HG02885 (cell line): Measurements from ENCODE around the gene MYO18A.

ENCODE experiments used
- ATAC-seq: cut with Tn5 transposase; IDR thresholded peaks from one replicate; pipeline ENCODE4 v1.9.1; 2021; ENCODE audit warnings: mild to moderate bottlenecking; ENCODE audit not compliant: unreplicated experiment, poor library complexity

Gene MYO18A

DNA sequence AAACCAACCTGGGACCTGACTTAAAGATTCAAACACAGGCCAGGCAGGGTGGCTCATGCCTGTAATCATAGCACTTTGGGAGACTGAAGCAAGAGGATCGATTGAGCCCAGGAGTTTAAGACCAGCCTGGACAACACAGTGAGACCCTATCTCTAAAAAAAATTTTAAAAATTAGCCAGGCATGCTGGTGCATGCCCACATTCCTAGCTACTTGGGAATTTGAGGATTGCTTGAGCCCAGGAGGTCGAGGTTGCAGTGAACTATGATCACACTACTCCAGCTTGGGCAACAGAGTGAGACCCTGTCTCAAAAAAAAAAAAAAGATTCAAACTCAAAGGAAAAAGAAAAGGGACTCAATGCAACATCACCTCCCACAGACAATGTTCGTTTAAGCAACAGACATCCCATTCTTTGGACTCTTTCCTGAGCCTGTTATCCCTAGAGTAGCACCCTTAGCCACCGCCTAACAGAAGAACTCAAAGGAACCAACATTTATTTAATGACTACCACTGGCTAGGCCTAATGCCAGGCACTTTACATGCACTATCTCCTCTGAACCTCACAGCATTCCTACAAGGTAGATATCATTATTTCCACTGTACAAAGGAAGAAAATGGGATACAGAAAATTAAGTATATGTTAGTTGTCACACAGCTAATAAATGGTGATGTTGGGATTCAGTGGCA is 12.7 kb downstream of the MYO18A start:
- no peak for ATAC-seq

DNA sequence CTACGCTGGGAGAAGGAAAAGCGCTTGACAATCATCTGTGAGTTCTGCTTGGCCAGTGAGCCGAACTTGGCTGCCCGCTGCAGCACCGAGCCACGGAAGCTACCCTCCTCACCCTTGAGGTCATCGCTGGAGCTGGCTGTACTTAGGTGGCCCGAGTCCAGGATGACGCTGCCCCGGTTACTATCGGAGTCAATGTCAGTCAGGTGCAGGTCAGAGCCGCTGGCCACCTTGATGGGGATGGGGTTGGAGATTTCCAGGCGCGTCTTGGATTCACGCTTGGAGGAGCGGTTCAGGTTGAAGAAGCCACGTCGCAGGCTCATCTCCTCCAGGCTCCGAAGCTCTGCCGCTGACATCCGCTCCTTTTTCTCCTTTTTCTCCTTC is 13.7 kb downstream of the MYO18A start:
- no peak for ATAC-seq

DNA sequence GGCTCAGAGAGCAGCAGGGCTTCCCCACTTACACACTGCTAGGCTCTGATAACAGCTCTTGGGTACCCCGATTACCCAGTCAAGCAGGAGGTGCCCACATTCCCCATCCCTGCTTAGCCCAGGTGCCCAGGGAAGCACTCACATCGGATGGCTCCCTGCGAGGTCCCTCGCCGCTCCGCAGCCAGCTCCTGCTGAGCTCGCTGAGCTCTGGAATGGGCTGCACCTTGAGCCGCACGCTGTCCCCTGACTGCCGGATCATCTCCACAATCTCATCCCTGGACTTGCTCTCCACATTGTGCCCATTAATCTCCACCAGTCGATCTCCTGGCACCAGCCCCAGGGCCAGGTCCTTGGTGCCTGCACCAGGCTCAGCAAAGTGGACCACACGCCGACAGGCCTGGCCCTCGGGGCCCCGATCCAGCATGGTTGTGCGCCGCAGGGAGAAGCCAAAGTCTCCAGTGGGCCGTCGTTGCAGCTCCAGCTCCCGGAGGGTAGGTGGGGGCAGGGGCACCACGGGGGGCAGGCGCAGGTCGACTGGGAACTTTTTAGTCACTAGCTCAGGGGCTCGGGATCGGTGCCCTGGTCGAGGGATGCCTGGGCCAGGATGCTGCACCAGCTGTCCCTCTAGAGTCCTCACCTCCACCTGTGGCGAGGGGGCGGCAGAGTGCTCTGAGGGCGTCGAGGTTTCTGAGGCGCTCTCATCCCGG is 14.2 kb downstream of the MYO18A start:
- ATAC-seq = no peak

DNA sequence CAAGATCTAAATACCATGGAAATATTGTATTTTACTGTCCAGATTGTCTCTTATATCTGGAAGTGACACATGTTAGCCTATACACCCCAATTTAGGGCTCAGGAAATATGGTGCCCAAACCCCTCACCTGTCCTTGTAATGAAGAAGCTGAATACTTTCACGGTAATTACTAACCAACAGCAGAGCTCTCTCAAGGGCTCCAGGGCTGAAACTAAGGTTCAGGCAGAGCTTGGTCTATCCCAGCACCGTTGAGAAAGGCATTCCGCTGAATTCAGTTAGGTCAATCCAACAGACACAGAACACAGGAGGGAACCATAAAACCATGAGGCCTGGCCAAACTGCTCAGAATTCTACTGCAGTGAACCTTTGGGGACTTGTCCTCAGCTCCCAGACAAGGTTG is 14.9 kb downstream of the MYO18A start:
- ATAC-seq = no peak

DNA sequence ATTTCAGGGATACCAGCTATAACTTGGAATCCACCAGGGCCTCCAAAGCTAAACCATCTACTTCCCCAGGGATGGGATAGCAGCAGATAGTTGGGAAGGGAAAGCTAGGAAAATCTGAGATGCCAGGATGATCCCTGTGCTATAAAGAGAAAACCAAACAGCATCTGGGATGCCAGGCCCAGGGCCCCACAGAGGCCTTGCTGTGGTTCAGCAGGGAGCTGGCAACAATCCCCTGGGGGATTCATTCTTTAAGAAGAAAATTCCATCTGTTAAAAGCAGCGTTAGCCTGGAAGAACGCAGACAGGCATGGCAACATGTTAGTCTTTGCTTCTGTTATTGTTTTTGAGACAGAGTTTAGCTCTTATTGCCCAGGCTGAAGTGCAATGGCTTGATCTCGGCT is 16.6 kb downstream of the MYO18A start:
- ATAC-seq = no peak

DNA sequence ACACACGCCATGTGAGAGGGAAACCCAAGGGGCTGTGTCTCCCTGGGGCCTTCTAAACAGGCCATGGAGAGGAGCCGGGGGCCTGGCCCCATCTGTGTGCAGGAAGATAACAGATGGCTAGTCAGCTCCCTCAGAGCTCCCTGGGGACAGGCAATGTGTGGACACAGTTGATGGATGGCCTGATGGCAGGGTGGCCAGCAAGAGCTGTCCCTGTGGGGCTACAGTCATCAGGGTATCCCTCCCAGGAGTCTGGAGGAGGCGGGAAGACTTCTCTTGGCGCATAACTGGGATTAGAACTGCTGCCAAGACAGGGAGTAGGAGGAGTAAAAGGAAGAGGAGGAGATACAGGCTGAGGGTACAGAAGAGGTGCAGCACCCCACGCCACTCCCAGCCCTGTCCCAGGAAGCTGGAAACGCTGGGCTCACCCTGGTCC is 17.3 kb downstream of the MYO18A start:
- no peak for ATAC-seq

DNA sequence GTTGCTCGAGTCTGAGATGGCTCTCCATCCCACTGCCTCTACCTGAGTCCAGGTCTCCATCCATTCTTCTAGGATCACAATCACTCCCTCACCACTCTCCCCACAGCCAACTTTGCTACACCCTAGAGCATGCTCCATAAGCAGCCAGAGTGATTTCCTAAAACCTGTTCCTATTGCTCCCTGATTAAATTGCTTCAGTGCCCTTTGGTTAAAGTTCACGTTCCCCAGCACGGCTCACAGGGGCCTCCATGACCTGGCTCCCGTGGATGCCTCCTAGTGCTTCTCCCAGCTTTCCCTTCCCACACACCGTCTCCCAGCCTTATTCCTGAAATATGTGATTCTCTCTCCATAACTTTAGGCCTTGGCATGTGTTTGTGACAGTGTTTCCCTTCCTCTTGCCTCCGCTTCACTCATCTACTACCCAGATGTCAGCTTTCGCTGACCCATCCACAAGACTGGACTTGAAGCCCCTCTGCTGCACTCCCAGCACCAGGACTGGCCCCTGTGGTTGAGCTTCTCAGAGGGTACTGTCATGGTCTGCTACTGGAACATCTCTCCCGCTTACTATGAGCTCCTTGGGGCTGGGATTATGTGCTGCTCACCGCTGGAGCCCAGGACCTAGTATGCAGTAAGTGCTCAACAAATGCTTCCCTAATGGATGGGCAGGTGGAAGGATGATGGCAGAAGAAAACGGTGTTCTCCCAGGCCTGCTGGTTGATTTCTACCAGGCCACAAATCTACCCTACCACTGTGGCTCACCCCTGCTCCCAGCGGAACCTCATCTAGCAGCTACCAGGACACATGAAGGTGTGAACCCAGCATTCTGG is 17.9 kb downstream of the MYO18A start:
- ATAC-seq = no peak

DNA sequence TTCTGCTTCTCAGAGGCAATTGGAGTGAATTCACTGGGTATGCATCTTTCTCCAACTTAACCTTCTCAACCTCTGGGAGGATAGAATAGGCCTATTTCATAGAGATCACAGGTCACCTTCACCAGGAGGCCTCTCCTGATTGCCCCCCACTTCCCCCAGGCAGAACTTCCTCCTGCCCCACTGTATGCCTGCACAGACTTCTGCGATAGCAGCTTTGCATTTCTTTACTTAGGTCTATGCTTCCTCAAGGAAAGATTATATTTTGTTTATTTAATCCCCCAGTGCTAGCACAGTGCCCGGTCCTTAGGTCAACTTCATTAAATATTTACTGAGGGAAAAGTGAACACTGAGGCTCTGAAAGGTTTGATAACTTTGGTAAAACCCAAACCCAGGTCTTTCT is 19.9 kb downstream of the MYO18A start:
- no peak for ATAC-seq

DNA sequence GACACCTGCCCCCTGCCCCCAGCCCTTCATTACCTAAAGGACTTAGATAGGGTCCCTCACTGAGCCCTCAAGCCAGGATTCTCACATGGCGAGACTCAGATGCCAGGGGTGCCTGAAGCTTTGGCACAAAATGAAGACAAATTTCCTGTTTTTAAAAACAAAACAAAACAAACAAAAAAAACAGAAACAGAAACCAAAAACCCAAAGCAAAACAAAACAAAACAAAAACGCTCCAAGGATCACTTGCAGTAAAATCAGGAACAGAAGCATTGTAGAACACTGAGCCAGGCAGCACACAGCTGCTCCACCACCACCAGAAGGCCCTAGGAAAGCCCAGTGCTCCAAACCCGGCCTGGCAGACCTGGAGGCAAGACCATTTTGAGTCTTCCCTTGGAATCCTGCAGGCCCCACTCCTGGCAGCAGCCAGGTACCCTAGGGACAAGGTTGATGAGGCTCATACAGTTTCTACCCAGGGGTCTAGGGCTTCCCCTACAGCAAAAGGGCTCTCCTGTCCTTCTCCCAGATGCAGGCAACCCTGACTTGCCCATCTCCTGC is 20.8 kb downstream of the MYO18A start:
- ATAC-seq = no peak

DNA sequence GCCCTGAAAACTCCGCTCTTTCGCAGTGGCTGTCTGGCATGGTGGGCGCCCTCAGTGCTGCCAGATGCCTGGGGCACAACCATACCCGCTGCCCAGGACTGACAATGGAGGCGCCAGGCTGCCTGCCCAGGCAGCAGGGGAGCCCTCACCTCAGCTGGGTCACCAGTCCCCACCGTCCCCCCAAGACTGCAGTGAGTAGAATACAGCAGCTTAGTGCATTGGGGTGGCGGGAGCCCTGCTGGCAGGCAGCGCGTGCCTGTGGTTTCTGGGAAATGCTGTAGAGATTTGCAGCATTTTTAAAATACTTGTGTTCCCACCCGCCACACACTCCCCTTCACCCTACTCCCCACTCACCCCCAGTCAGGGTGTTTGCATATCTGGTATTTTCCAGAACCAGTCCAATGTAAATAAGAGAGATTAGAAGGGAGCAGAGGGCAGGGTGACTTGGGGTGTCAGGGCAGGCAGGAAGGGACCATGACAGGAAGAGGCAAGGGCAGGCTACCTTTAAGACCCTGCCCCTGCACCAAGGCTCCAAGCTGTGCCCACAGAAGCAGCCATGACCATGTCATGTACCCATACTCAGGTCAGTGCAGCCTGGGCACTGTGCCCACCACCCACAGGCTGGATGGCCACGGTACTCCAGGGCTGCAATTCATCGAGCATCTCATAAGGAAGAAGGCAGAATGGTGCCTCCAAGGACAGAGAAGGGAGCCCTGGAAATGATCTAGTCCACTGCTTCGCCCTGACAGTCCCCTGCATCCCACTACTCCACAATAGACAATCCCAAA is 21.5 kb downstream of the MYO18A start:
- ATAC-seq = no peak

DNA sequence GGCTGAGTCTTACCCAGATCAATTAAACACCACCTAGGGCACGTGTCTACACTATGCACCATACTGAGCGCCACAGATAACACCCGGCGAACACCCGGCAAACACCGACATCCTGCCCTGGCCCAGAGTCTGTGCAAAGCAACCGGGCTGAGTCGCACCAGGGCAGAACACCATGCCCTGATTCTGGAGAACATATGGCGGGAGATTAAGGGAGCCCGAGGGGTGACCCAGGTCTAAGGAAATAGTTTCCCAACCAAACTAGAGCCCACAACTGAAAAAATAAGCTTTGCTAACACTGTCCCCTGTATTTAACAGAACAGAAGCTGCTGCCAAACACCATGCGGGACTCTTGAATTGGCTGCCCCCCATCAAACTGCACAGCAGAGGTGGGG is 22.1 kb downstream of the MYO18A start:
- ATAC-seq = no peak

DNA sequence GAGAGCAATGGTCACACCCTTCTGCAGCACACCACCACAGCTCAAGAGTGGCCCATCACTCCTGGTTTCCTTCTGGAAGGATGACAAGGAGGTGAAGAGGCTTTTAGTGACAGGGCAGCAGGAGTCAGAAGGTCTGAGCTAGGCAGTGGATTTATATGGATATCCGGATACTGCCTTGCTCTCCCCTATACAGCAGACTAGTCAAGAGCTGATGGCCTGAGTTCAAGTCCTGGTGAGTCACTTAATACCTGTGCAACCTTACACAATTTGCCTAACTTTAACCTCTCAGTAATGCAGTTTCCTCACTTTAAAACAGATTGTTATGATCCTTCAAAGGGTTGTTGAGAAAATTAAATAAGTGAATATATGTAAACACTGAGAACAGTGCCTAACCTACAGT is 22.9 kb downstream of the MYO18A start:
- ATAC-seq = no peak

DNA sequence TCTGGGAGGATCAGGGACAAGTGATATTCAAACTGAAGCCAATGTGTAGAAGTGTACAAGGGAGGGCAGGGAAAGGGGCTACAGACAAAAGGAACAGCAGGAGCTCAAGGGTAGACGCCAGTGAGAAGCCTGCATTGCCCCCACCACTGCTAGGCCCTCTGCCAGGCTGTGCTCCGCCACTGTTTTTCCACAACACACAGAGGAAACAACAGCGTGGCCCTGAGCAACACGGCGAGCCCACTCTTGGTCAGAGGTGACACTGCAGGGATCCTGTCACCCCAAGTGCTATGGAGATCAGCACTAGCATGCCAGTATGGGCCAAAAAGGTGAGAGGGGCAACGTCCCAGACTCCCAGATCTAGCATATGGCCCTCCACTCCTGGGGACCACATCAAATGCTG is 23.4 kb downstream of the MYO18A start:
- ATAC-seq = no peak

DNA sequence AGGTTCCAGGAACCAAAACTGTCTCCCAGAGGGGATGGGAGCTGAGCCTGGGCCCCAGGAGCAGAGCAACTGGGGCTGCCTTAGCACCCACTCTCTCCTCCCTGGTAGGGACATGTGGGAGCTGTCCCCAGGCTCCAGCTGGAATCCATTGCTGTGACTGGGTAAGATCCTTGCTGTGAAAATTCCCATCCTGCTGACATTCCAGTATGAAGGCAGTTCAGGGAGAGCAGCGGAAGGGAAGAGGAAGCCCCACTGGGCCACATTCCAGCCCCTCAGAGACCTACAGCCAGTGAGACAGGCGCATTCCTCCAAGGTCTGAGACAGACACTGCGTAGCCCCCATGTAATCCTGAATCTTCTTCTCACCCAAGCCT is 24.2 kb downstream of the MYO18A start:
- ATAC-seq = no peak

DNA sequence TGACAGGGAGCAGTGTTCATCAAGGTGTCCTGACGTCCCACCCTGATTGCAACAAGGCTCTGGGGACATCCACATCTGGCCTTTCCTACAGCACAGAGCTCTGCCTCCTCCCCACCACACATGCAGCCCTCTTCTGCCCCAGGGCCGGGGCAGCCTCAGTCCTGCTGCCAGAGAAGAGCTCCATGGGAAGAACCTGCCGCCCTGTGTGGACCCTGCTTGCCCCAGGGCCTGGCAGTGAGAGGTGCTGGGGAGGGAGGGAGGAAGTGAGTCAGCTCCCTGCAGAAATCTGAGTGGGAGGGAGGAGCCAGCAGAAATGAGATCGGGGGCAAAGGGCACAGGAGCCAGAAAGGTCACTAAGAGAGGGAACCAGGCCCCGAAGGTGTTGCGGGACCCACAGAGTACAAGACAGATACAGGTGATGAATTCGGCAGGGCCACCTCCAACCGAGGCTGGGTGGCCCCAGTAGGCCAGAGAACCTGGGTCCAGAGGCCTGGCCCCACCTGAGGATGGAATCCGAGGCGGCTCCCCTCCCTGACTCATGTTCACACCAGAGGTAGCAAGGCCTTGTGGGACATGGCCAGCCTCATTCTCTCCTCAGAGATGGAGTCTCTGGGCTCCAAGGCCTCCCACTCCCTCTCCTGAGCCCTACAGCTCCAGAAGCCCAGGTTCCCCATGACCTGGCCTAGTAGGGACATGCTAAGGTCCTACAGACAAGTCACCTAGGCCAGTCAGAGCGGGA is 24.8 kb downstream of the MYO18A start:
- ATAC-seq = no peak

DNA sequence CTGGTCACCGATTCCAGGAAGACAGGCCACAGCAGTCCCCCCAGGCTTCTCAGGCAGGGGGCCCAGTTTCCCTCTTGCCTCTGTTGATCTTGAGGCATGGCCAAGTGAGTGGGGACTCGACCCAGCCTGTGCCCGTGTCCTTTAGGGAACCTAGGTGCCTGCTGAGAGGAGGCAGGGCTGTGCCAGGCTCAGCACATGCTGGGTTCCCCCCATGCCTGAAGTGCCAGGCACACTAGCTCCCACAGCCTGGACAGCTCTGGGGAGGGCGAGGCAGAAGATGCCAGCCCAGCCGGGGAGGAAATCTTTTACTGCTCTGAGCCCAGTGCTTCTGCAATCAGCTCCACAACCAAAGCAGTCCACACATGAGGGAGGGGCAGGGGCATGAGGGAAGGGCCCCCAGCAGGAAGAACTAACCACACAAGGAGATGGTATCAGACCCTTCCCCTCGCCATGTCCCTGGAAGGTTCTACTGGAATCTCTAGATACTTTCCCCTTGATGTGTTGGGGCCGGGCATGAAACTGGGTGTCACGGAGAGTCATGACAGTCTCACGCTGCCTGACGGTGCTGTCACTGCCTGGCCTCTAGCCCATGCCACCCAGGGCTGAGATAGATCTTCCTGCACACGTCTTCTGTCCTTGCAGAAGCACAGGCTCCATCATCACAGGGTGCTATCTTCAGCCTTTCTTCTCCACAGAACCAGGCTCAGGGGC is 25.5 kb downstream of the MYO18A start:
- ATAC-seq = no peak

DNA sequence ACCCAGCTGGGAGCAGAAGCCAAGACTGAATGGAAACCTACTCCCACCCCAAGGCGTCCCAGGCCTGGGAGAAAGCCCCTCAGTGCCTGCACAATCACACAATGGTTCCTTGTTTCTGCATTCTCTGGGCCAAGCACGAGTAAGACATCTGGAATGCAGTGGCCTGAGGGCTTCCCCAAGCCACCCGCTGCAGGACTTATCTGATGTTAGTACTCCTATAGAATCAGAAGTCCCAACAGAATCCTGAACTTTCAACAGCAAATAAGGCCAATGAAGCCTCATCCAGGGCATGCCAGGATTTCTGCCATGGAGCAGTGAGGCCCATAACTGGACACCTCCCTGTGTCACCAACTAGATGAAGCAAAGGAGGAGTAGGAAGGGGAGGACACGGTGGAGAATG is 28.6 kb downstream of the MYO18A start:
- ATAC-seq = no peak

DNA sequence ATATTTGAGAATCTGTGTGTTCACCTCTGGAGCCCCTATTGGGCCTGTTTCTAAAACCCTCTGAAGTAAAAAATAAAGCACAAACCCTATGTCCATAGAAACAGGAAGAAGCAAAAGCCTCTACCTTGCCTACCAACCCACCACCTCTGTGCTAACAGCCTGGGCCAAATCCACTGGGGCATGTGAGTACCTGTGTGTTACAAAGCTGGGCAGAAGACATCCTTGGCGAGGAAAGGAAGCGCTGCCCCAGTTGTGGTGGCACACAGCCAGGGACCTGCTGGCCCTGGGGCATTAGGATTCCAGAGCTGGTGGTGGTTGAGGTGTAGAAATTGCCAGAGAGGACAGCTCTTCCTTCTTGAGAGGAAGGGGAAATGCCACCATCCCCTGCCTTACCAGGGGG is 30.0 kb downstream of the MYO18A start:
- no peak for ATAC-seq

DNA sequence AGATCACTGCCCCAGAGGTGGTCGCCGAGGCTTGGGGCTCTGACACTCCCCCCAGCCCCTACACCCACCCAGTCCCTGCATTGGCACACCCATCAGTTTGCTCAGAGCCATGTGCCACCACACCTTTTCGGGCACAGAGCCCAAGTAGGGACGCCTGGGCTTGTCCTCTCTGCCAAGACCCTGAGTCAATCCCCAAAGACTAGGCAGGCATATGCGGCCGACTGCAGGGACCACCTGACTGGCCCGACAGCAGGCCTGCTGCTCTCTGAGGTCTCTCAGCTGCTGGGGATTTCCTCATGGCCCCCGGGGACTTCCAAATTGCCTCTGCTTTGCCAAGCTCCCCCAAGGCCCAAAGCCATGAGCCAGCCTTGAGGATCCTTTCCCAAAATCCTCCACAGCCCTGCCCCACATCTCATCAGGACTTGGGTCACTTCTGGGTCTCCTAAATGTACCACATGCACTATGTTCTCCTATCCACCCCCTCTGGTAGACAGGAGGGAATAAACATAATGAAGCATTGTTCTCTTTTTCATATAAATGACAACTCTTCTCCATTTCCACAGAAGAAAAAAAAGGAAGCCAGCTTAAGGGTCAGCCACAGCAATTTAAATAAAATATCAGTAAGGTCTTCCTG is 30.6 kb downstream of the MYO18A start:
- no peak for ATAC-seq
